Chondrocyte (in vitro differentiated cells): Measurements from ENCODE around the gene SLC51A. TPM values are rescaled to one million over a fixed set of nuclear protein-coding genes. Genes with fewer than 3 reads are reported as not detected.

Experiments used
- DNase-seq: peaks from one replicate; pipeline ENCODE4 v3.0.0; 2021; ENCODE audit warnings: mixed read lengths, low spot score
- H3K27ac Mint-ChIP-seq: one replicate; pipeline ENCODE4 v1.8.0; 2021; ENCODE audit warnings: mild to moderate bottlenecking, moderate library complexity, mixed read lengths; ENCODE audit not compliant: unreplicated experiment
- H3K27me3 Mint-ChIP-seq: 2 replicates; pipeline ENCODE4 v1.8.0; 2021; ENCODE audit warnings: low read depth, mixed read lengths
- H3K36me3 Mint-ChIP-seq: 2 replicates; pipeline ENCODE4 v1.8.0; 2021; ENCODE audit warnings: low read depth, mixed read lengths
- H3K4me1 Mint-ChIP-seq: 2 replicates; pipeline ENCODE4 v1.8.0; 2021; ENCODE audit warnings: low read depth, mild to moderate bottlenecking, mixed read lengths
- H3K4me3 Mint-ChIP-seq: one replicate; pipeline ENCODE4 v1.8.0; 2021; ENCODE audit warnings: mild to moderate bottlenecking, moderate library complexity, mixed read lengths; ENCODE audit not compliant: unreplicated experiment
- H3K9me3 Mint-ChIP-seq: 2 replicates; pipeline ENCODE4 v1.8.0; 2021; ENCODE audit warnings: low read depth, mixed read lengths
- total RNA-seq: library from RNA; stranded (reverse); gene quantifications from 3 replicates; pipeline ENCODE4 v1.2.1, GENCODE V29; 2021
- TF ChIP-seq, protein P1 (sequence below): fragments of 200-600 bp; sonication (generic); IDR thresholded peaks from 2 replicates; pipeline ENCODE4 v1.5.0; 2021; ENCODE audit warnings: antibody characterized with exemption, mild to moderate bottlenecking, moderate library complexity

The SLC51A gene
- total RNA-seq, 1 donor from 2014 or later, result not detected

DNA sequence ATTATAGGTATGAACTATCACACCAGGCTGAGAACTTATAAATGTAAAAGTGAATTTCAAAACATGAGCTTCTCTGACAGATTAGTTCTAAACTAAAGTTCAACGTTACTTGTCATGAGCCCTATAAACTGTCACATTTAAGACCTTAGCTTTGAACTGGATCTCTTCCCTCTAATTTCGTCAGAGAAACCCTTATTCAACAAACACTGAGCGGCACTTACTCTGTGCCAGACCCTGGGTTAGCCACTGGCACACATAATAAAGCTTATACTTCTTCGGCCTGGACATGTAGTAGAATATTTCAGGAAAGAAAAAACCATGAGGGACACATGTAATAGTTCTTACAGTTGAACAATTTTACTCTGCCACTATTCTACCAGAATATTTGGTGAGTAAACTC, 65.6 kb downstream of the SLC51A start:
- Mint-ChIP-seq H3K4me1 (peaks cover 73% of the 10 kb centered on the region), H3K9me3 (no peaks in the 10 kb centered on the region), H3K27ac (no peak overlapping the region), H3K36me3 (no peaks in the 10 kb centered on the region), H3K27me3 (no peaks in the 10 kb centered on the region), H3K4me3 (no peak overlapping the region)
- DNase-seq, result no peak
- TF ChIP-seq, protein P1, sequence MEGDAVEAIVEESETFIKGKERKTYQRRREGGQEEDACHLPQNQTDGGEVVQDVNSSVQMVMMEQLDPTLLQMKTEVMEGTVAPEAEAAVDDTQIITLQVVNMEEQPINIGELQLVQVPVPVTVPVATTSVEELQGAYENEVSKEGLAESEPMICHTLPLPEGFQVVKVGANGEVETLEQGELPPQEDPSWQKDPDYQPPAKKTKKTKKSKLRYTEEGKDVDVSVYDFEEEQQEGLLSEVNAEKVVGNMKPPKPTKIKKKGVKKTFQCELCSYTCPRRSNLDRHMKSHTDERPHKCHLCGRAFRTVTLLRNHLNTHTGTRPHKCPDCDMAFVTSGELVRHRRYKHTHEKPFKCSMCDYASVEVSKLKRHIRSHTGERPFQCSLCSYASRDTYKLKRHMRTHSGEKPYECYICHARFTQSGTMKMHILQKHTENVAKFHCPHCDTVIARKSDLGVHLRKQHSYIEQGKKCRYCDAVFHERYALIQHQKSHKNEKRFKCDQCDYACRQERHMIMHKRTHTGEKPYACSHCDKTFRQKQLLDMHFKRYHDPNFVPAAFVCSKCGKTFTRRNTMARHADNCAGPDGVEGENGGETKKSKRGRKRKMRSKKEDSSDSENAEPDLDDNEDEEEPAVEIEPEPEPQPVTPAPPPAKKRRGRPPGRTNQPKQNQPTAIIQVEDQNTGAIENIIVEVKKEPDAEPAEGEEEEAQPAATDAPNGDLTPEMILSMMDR, result no peak

Other genes with a start within 250 kb of the SLC51A start
- 53.6 to 108 TPM (median 105 TPM) in 3 replicates for gene TFRC, start 134.4 kb upstream of the SLC51A start, total RNA-seq
- gene ZDHHC19, start 5.1 kb upstream of the SLC51A start, total RNA-seq, result not detected in 3 replicates
- 74.4 to 84.1 TPM (median 75.7 TPM) in 3 replicates for gene PCYT1A, start 71.2 kb downstream of the SLC51A start, total RNA-seq
- gene DYNLT2B, start 101.7 kb downstream of the SLC51A start, total RNA-seq, result 10.6 to 19.5 TPM (median 12.1 TPM) in 3 replicates
- 0.47 to 0.62 TPM in 2 of 3 replicates, not detected in the other for gene TM4SF19, start 121.9 kb downstream of the SLC51A start, total RNA-seq
- 57.6 to 69.4 TPM (median 62.5 TPM) in 3 replicates for gene UBXN7, start 215.9 kb downstream of the SLC51A start, total RNA-seq